Fibroblast of the aortic adventitia (primary cell): ENCODE data around the gene ZKSCAN3. TPM values are rescaled to one million over a fixed set of nuclear protein-coding genes. Genes with fewer than 3 reads are reported as not detected.
A peak's percentile ranks its signal among the peaks of the same experiment; 100 is the strongest.
"Not testable (repeated sequence)": the region's sequence is repeated elsewhere in the genome, so short reads cannot be mapped to it uniquely, and the experiment has no call there.

Source experiments
- DNase-seq: peaks from one replicate; pipeline ENCODE4 v3.0.0-alpha.2; 2010; ENCODE audit warnings: low read depth
- H3K4me3 ChIP-seq: 2 replicates; pipeline ENCODE4 v1.5.1; 2011; ENCODE audit warnings: low read depth, mild to moderate bottlenecking, control low read depth, low read length, moderate library complexity
- CTCF ChIP-seq: IDR thresholded peaks from 2 replicates; pipeline ENCODE4 v1.5.1; 2011; ENCODE audit warnings: mild to moderate bottlenecking, low read length, control low read depth, inconsistent platforms; ENCODE audit not compliant: insufficient read depth
- total RNA-seq: library from RNA; depleted of rRNA; stranded (reverse); fragments of >200 nt; gene quantifications from 2 replicates; pipeline ENCODE4 v1.2.3, GENCODE V29; 2012; ENCODE audit warnings: low replicate concordance

ZKSCAN3 gene
- total RNA-seq, 1 donor: 2.6 TPM

GRCh38 chr6:28353356-28353755, 3.6 kb downstream of the ZKSCAN3 start:
- TF ChIP-seq CTCF: no peak
- H3K4me3 ChIP-seq: peak overlapping the region; percentile 44
- no peak for DNase-seq

- H3K4me3 ChIP-seq: peak overlapping the region; percentile 44
- DNase-seq: peak; percentile 88
Observed at GRCh38 chr6:28353981-28354676, 4.4 kb downstream of the ZKSCAN3 start.

GRCh38 chr6:28354688-28355554, 5.2 kb downstream of the ZKSCAN3 start:
- peak overlapping the region; percentile 86 for H3K4me3 ChIP-seq
- DNase-seq: no peak
- no peak for TF ChIP-seq CTCF

More at GRCh38 chr6:28353981-28354676, 4.4 kb downstream of the ZKSCAN3 start:
- TF ChIP-seq CTCF: no peak

GRCh38 chr6:28355743-28356665, 6.3 kb downstream of the ZKSCAN3 start:
- peak; percentile 75 for TF ChIP-seq CTCF
- peak; percentile 94 for DNase-seq
- peak overlapping the region; percentile 86 for H3K4me3 ChIP-seq

- no peak for TF ChIP-seq CTCF
- no peak overlapping the region for H3K4me3 ChIP-seq
- no peak for DNase-seq
Observed at GRCh38 chr6:28356666-28357020, 6.9 kb downstream of the ZKSCAN3 start.

- no peak for TF ChIP-seq CTCF
- no peak for DNase-seq
Observed at GRCh38 chr6:28357036-28357435, 7.3 kb downstream of the ZKSCAN3 start.

GRCh38 chr6:28359562-28359961, 9.8 kb downstream of the ZKSCAN3 start:
- H3K4me3 ChIP-seq, DNase-seq: not testable (repeated sequence)

More at GRCh38 chr6:28357036-28357435, 7.3 kb downstream of the ZKSCAN3 start:
- H3K4me3 ChIP-seq: no peak overlapping the region
